Nephron progenitor cell (in vitro differentiated cells): ENCODE results near the gene ZXDC.

ENCODE experiments used
- DNase-seq: peaks from one replicate; pipeline ENCODE4 v3.0.0; 2021
- H3K27ac Mint-ChIP-seq: 2 replicates; pipeline ENCODE4 v1.8.0; 2021; ENCODE audit warnings: mild to moderate bottlenecking, moderate library complexity, mixed read lengths
- H3K27me3 Mint-ChIP-seq: 2 replicates; pipeline ENCODE4 v1.8.0; 2021; ENCODE audit warnings: mild to moderate bottlenecking, low read depth, mixed read lengths; ENCODE audit not compliant: poor library complexity
- H3K36me3 Mint-ChIP-seq: 2 replicates; pipeline ENCODE4 v1.8.0; 2021; ENCODE audit warnings: low read depth, mixed read lengths
- H3K4me1 Mint-ChIP-seq: 2 replicates; pipeline ENCODE4 v1.8.0; 2021; ENCODE audit warnings: mixed read lengths
- H3K4me3 Mint-ChIP-seq: 2 replicates; pipeline ENCODE4 v1.8.0; 2021; ENCODE audit warnings: mild to moderate bottlenecking, moderate library complexity, mixed read lengths
- H3K9me3 Mint-ChIP-seq: 2 replicates; pipeline ENCODE4 v1.8.0; 2021; ENCODE audit warnings: mild to moderate bottlenecking, moderate library complexity, mixed read lengths
- CTCF ChIP-seq: fragments of 200-600 bp; sonication (generic); IDR thresholded peaks from 2 replicates; pipeline ENCODE4 v1.5.0; 2021; ENCODE audit warnings: antibody characterized with exemption

ZXDC gene

GRCh38 chr3:126402666-126403302 lies 72.9 kb downstream of the ZXDC start:
- H3K4me3 Mint-ChIP-seq: no peak overlapping the region
- peaks cover 5% of the 10 kb centered on the region for H3K4me1 Mint-ChIP-seq
- no peak for DNase-seq
- no peak for TF ChIP-seq CTCF
- peaks cover 11% of the 10 kb centered on the region for H3K27me3 Mint-ChIP-seq
- no peak overlapping the region for H3K27ac Mint-ChIP-seq
- no peaks in the 10 kb centered on the region for H3K9me3 Mint-ChIP-seq
- no peaks in the 10 kb centered on the region for H3K36me3 Mint-ChIP-seq

GRCh38 chr3:126402178-126402577 lies 73.5 kb downstream of the ZXDC start:
- H3K4me3 Mint-ChIP-seq: no peak overlapping the region
- H3K27me3 Mint-ChIP-seq: peaks cover 12% of the 10 kb centered on the region
- no peaks in the 10 kb centered on the region for H3K36me3 Mint-ChIP-seq
- H3K4me1 Mint-ChIP-seq: peaks cover 5% of the 10 kb centered on the region
- no peak for DNase-seq
- no peak for TF ChIP-seq CTCF
- H3K27ac Mint-ChIP-seq: no peak overlapping the region
- no peaks in the 10 kb centered on the region for H3K9me3 Mint-ChIP-seq

GRCh38 chr3:126401611-126402160 lies 74.0 kb downstream of the ZXDC start:
- Mint-ChIP-seq H3K4me1 (peaks cover 5% of the 10 kb centered on the region), H3K9me3 (no peaks in the 10 kb centered on the region), H3K27ac (no peak overlapping the region), H3K36me3 (no peaks in the 10 kb centered on the region), H3K4me3 (no peak overlapping the region), H3K27me3 (peaks cover 16% of the 10 kb centered on the region)
- TF ChIP-seq CTCF: no peak
- DNase-seq: no peak

- DNase-seq: no peak
- Mint-ChIP-seq H3K27me3 (peaks cover 32% of the 10 kb centered on the region), H3K9me3 (no peaks in the 10 kb centered on the region), H3K36me3 (no peaks in the 10 kb centered on the region), H3K27ac (no peak overlapping the region), H3K4me1 (peaks cover 14% of the 10 kb centered on the region), H3K4me3 (no peak overlapping the region)
- no peak for TF ChIP-seq CTCF
These were observed 75.9 kb downstream of the ZXDC start for GRCh38 chr3:126399756-126400155.

GRCh38 chr3:126399351-126399735 lies 76.3 kb downstream of the ZXDC start:
- H3K27me3 Mint-ChIP-seq: peaks cover 37% of the 10 kb centered on the region
- H3K9me3 Mint-ChIP-seq: no peaks in the 10 kb centered on the region
- no peak for TF ChIP-seq CTCF
- peaks cover 18% of the 10 kb centered on the region for H3K4me1 Mint-ChIP-seq
- DNase-seq: no peak
- no peak overlapping the region for H3K4me3 Mint-ChIP-seq
- no peaks in the 10 kb centered on the region for H3K36me3 Mint-ChIP-seq
- H3K27ac Mint-ChIP-seq: no peak overlapping the region
